Keratinocyte (primary cell): Measurements from ENCODE around the gene HS3ST3A1. TPM values are rescaled to one million over a fixed set of nuclear protein-coding genes. Genes with fewer than 3 reads are reported as not detected.

Experiments
- DNase-seq: peaks from one replicate; pipeline ENCODE4 v3.0.0-alpha.2; 2011; ENCODE audit warnings: low read depth, missing footprints, low spot score
- FAIRE-seq: peaks from 2 replicates; lab custom pipeline; 2011; peaks lifted over from hg19 to GRCh38; lab: Jason Lieb, UNC
- H2AFZ ChIP-seq: 2 replicates; pipeline ENCODE4 v1.6.0; 2012; ENCODE audit warnings: low read length, control low read depth, inconsistent platforms; ENCODE audit not compliant: control insufficient read depth
- H3K27ac ChIP-seq: 2 replicates; pipeline ENCODE4 v1.5.1; 2011; ENCODE audit warnings: low read length; ENCODE audit not compliant: control insufficient read depth, insufficient read depth
- H3K27me3 ChIP-seq: 3 replicates; pipeline ENCODE4 v1.6.0; 2011; ENCODE audit warnings: low read length; ENCODE audit not compliant: control insufficient read depth, insufficient read depth; ENCODE audit errors: extremely low read depth
- H3K36me3 ChIP-seq, 2 experiments: 2 replicates in 1 of 2; 3 replicates in 1 of 2; pipeline ENCODE4 v1.5.1; 2011; ENCODE audit warnings: low read length in 2 of 2, mild to moderate bottlenecking in 1 of 2; ENCODE audit not compliant: control insufficient read depth in 2 of 2, insufficient read depth in 2 of 2; ENCODE audit errors: extremely low read depth in 1 of 2
- H3K4me1 ChIP-seq: 3 replicates; pipeline ENCODE4 v1.5.1; 2011; ENCODE audit warnings: low read length; ENCODE audit not compliant: control insufficient read depth, insufficient read depth; ENCODE audit errors: extremely low read depth
- H3K4me2 ChIP-seq: 3 replicates; pipeline ENCODE4 v1.6.0; 2011; ENCODE audit warnings: low read depth, low read length; ENCODE audit not compliant: control insufficient read depth, insufficient read depth; ENCODE audit errors: extremely low read depth
- H3K4me3 ChIP-seq, 3 experiments: fragments of 200-600 bp in 1 of 3; sonication (generic) in 1 of 3; 2 replicates in 2 of 3; 3 replicates in 1 of 3; pipeline ENCODE4 v1.5.1; 2011 to 2016; ENCODE audit warnings: low read length in 3 of 3, mild to moderate bottlenecking in 3 of 3, control low read depth in 2 of 3, inconsistent platforms in 1 of 3, low read depth in 1 of 3, mixed read lengths in 1 of 3, mixed run types in 1 of 3, moderate library complexity in 1 of 3; ENCODE audit not compliant: control insufficient read depth in 2 of 3, insufficient read depth in 2 of 3; ENCODE audit errors: extremely low read depth in 1 of 3
- H3K79me2 ChIP-seq: 2 replicates; pipeline ENCODE4 v1.6.0; 2012; ENCODE audit warnings: low read length; ENCODE audit not compliant: control insufficient read depth, insufficient read depth
- H3K9ac ChIP-seq: 3 replicates; pipeline ENCODE4 v1.6.0; 2011; ENCODE audit warnings: low read length; ENCODE audit not compliant: control insufficient read depth, insufficient read depth; ENCODE audit errors: extremely low read depth
- H3K9me1 ChIP-seq: 3 replicates; pipeline ENCODE4 v1.6.0; 2011; ENCODE audit warnings: low read length; ENCODE audit not compliant: control insufficient read depth, insufficient read depth; ENCODE audit errors: extremely low read depth
- H3K9me3 ChIP-seq: 2 replicates; pipeline ENCODE4 v1.5.1; 2012; ENCODE audit warnings: low read depth, low read length; ENCODE audit not compliant: control insufficient read depth
- H4K20me1 ChIP-seq: 3 replicates; pipeline ENCODE4 v1.6.0; 2011; ENCODE audit warnings: low read length; ENCODE audit not compliant: control insufficient read depth, insufficient read depth; ENCODE audit errors: extremely low read depth
- CTCF ChIP-seq, 3 experiments: IDR thresholded peaks in 1 of 3; conservative IDR thresholded peaks in 1 of 3; optimal IDR thresholded peaks in 1 of 3; 2 replicates in 2 of 3; 3 replicates in 1 of 3; pipeline versions ENCODE3 to v1.5.1; 2011; ENCODE audit warnings: low read length in 3 of 3, mild to moderate bottlenecking in 3 of 3, moderate library complexity in 2 of 3, control low read depth in 1 of 3, inconsistent platforms in 1 of 3; ENCODE audit not compliant: insufficient read depth in 2 of 3; ENCODE audit errors: extremely low read depth in 1 of 3
- EZH2 ChIP-seq: IDR thresholded peaks from one replicate; pipeline ENCODE4 v1.6.1; 2012; ENCODE audit warnings: inconsistent platforms, mild to moderate bottlenecking, low read length, moderate library complexity
- dilution Hi-C: fragments of 300-500 bp; cut with MboI; formaldehyde crosslinking; loops from one replicate; pipeline ENCODE4 v1.7.0; 2020; ENCODE audit warnings: low sequenced_read_pairs; ENCODE audit not compliant: extremely low pct_ligation_motif_present
- polyA plus RNA-seq, 5 experiments: library from polyadenylated mRNA; depleted of rRNA in 3 of 5; stranded (reverse) in 3 of 5; stranded (forward) in 1 of 5; unstranded in 1 of 5; fragments of >200 nt; gene quantifications; 1 replicate in 1 of 5; 2 replicates in 3 of 5; 3 replicates in 1 of 5; pipeline versions ENCODE4 v1.2.1 to v1.2.3, GENCODE V29; 2011 to 2012; ENCODE audit warnings: missing spikeins in 2 of 5, low read depth in 1 of 5, low replicate concordance in 1 of 5

The HS3ST3A1 gene
- polyA plus RNA-seq, 1 donor (not counting 4 experiments of a cell fraction or from before 2014, with no cell fraction given) = 0.04 TPM

DNA sequence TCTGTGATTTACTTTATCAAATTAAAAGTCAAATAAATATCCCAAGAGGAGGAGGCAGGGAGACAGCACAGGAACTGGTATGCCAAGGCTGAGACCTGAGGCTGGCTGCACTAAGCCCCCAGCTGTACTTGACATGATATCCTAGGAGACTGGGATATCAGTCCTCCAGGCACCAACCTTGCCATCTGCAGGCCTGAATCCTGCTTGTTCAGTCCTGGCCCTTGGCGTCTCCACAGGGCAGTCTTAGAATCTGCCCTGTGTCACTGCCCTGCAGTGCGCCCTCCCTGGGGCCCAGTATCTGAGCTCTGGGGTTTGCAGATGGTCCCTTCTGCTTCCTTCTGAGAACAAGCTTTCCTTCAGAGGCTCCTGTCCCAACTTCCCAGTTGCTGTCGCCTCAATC is 75.9 kb downstream of the HS3ST3A1 start:
- no peak overlapping the region for H3K27ac ChIP-seq
- no peaks in the 10 kb centered on the region for H3K4me1 ChIP-seq
- no peak overlapping the region for H3K4me2 ChIP-seq
- no peaks in the 10 kb centered on the region for H3K79me2 ChIP-seq
- DNase-seq = no peak
- H3K9me1 ChIP-seq = no peaks in the 10 kb centered on the region
- H2AFZ ChIP-seq = no peak overlapping the region
- no peaks in the 10 kb centered on the region for H3K36me3 ChIP-seq
- FAIRE-seq = no peak
- H3K9me3 ChIP-seq = no peaks in the 10 kb centered on the region
- H3K4me3 ChIP-seq = no peak overlapping the region
- dilution Hi-C loops = loop anchor here (25.0 kb wide), 1 partner anchor 89 kb away; no protein-coding TSS in a partner anchor
- H4K20me1 ChIP-seq = no peaks in the 10 kb centered on the region
- no peak overlapping the region for H3K9ac ChIP-seq
- no peak for TF ChIP-seq CTCF (optimal IDR thresholded peaks at IDR 0.05 in 1 of 3, IDR thresholded peaks at IDR 0.05 in 1 of 3, conservative IDR thresholded peaks at IDR 0.05 in 1 of 3; ENCODE audit: extremely low read depth in 1 of 3, insufficient read depth in 2 of 3, low read length in 3 of 3)
- no peak for TF ChIP-seq EZH2
- no peaks in the 10 kb centered on the region for H3K27me3 ChIP-seq

- Histone ChIP-seq H3K79me2 (no peaks in the 10 kb centered on the region), H3K27ac (no peak overlapping the region), H3K36me3 (no peaks in the 10 kb centered on the region), H3K4me3 (no peak overlapping the region), H3K4me1 (no peaks in the 10 kb centered on the region), H3K9ac (no peak overlapping the region), H4K20me1 (no peaks in the 10 kb centered on the region), H2AFZ (no peak overlapping the region), H3K4me2 (no peak overlapping the region), H3K9me1 (no peaks in the 10 kb centered on the region), H3K9me3 (no peaks in the 10 kb centered on the region), H3K27me3 (no peaks in the 10 kb centered on the region)
- TF ChIP-seq EZH2 (no peak), CTCF (optimal IDR thresholded peaks at IDR 0.05 in 1 of 3, IDR thresholded peaks at IDR 0.05 in 1 of 3, conservative IDR thresholded peaks at IDR 0.05 in 1 of 3; ENCODE audit: extremely low read depth in 1 of 3, insufficient read depth in 2 of 3, low read length in 3 of 3) (no peak)
- dilution Hi-C loops = no loop called here
- DNase-seq = no peak
- no peak for FAIRE-seq
Measured at GRCh38 chr17:13523164-13523563, 78.6 kb downstream of the HS3ST3A1 start.
